BE2C (cell line): ENCODE measurements around the gene NMNAT3.
A peak's percentile ranks its signal among the peaks of the same experiment; 100 is the strongest.

Source experiments
- DNase-seq: peaks from one replicate; pipeline ENCODE4 v3.0.0-alpha.2; 2020
- H3K27me3 ChIP-seq: fragments of 250-450 bp; sonication (Bioruptor Pico); 2 replicates; pipeline ENCODE4 v1.5.1; 2020; ENCODE audit warnings: mild to moderate bottlenecking
- H3K36me3 ChIP-seq: fragments of 250-450 bp; sonication (Bioruptor Pico); 2 replicates; pipeline ENCODE4 v1.5.1; 2020; ENCODE audit warnings: mild to moderate bottlenecking
- H3K4me1 ChIP-seq: fragments of 250-450 bp; sonication (Bioruptor Pico); 2 replicates; pipeline ENCODE4 v1.5.1; 2020
- H3K4me3 ChIP-seq: 2 replicates; pipeline ENCODE4 v1.5.1; 2011; ENCODE audit warnings: low read depth, low read length
- H3K9me3 ChIP-seq: fragments of 250-450 bp; sonication (Bioruptor Pico); 2 replicates; pipeline ENCODE4 v1.5.1; 2020
- CTCF ChIP-seq: IDR thresholded peaks from 2 replicates; pipeline ENCODE4 v1.5.1; 2012; ENCODE audit warnings: mild to moderate bottlenecking, low read depth, low read length

NMNAT3 gene

GRCh38 chr3:139552632-139553365, 125.0 kb downstream of the NMNAT3 start:
- TF ChIP-seq CTCF, result no peak
- Histone ChIP-seq H3K4me3 (no peak overlapping the region), H3K27me3 (no peaks in the 10 kb centered on the region), H3K9me3 (no peaks in the 10 kb centered on the region), H3K36me3 (no peaks in the 10 kb centered on the region), H3K4me1 (no peaks in the 10 kb centered on the region)
- no peak for DNase-seq

GRCh38 chr3:139548801-139549200, 129.0 kb downstream of the NMNAT3 start:
- Histone ChIP-seq H3K27me3 (no peaks in the 10 kb centered on the region), H3K4me3 (no peak overlapping the region), H3K36me3 (no peaks in the 10 kb centered on the region), H3K4me1 (no peaks in the 10 kb centered on the region), H3K9me3 (no peaks in the 10 kb centered on the region)
- no peak for DNase-seq
- TF ChIP-seq CTCF, result no peak

- Histone ChIP-seq H3K4me3 (no peak overlapping the region), H3K36me3 (no peaks in the 10 kb centered on the region), H3K4me1 (no peaks in the 10 kb centered on the region), H3K9me3 (no peaks in the 10 kb centered on the region), H3K27me3 (no peaks in the 10 kb centered on the region)
- TF ChIP-seq CTCF, result no peak
- no peak for DNase-seq
Observed at GRCh38 chr3:139547666-139548065, 130.1 kb downstream of the NMNAT3 start.

- DNase-seq, result no peak
- TF ChIP-seq CTCF, result no peak
- Histone ChIP-seq H3K27me3 (no peaks in the 10 kb centered on the region), H3K4me1 (no peaks in the 10 kb centered on the region), H3K36me3 (no peaks in the 10 kb centered on the region), H3K9me3 (no peaks in the 10 kb centered on the region), H3K4me3 (no peak overlapping the region)
Observed at GRCh38 chr3:139546772-139547171, 131.0 kb downstream of the NMNAT3 start.

GRCh38 chr3:139541532-139542288, 136.1 kb downstream of the NMNAT3 start:
- no peak overlapping the region; the same call in 1 of the 2 replicates for H3K4me3 ChIP-seq
- H3K4me1 ChIP-seq, result peaks cover 27% of the 10 kb centered on the region
- no peak for DNase-seq
- H3K36me3 ChIP-seq, result peaks cover 8% of the 10 kb centered on the region
- H3K9me3 ChIP-seq, result no peaks in the 10 kb centered on the region
- TF ChIP-seq CTCF, result peak; percentile 48
- H3K27me3 ChIP-seq, result no peaks in the 10 kb centered on the region
